Amniotic stem cell (primary cell): ENCODE results near the gene KCTD8.

ENCODE experiments used
- DNase-seq: peaks from one replicate; lab custom pipeline; 2025; lab: John Stamatoyannopoulos, UW

KCTD8 gene

DNA sequence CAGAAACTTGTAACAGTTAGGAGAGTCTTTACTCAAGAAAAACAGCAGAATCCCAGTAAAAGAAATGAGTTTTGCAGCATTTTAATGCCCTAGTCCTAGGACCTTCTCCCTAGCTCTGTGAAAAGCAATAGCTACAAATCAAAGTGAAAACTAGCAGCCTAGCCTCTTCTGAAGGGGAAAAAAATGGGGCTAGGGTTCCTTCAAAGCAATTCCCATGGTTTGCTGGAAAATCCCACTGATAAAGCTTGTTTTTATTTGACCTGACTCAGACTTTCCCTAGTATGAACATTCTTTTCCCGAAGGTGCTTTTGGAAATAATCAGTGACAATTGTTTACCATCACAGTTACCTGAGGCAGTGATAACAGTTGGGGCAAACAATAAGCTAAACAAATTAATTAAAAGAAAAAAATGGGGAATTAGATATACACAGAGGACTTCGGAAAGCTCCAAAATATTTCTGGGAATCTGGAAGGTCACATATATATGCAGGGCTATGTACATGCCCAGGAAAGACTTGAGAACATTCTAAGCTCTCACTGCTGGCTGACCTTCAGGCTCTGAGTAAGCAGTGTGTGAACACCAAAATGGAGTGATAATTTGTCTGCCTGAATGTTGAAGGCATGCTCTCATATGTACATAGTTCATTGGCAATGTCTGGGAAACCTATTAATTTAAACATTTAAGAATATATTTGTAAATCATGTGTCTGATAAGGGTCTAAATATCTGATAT lies 285.9 kb downstream of the KCTD8 start:
- DNase-seq = no peak

DNA sequence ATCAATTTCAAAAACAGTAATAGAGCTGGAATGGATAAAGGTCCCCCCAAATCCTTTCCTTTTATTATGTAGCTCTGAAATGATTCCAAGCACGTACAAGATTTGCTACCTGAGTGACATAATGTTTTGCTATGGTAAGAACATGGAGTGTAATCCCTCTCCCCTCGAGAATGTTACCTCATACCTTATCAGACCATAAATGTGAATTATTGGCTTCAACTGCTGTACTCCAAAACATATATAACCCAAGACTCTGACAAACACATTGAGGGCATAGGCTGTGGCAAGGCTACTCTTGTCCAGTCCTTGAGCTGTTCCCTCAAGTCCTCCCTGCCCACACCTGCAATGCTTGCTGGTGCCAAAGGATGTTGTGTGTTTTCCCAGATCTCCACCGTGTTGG lies 286.9 kb downstream of the KCTD8 start:
- no peak for DNase-seq

DNA sequence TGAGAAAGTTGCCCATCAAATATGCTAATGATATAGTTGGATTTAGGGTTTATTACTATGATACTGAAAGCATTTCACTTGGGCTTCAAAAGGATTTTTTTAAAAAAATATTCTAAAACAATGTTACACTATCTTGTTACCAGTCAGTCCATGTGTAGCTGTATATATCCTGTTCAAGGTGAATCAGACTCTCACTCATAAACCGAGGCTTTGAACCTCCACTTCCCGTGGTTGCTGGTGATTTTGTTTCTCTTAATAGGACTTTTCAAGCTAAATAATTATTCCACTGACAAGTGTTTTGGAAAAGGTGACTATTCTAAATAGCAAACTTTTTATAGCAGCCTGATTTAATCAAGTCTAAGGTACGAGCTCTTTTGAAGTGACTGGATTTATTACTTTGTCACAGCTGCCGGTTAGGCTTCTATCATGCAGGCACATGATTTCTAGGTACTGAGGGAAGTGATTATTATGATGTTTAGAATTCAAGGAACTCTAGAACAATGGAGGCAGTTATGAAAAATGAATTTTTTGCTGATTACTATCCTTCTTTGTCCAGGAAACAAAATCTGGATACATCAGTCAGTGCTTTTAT lies 287.7 kb downstream of the KCTD8 start:
- DNase-seq = no peak

DNA sequence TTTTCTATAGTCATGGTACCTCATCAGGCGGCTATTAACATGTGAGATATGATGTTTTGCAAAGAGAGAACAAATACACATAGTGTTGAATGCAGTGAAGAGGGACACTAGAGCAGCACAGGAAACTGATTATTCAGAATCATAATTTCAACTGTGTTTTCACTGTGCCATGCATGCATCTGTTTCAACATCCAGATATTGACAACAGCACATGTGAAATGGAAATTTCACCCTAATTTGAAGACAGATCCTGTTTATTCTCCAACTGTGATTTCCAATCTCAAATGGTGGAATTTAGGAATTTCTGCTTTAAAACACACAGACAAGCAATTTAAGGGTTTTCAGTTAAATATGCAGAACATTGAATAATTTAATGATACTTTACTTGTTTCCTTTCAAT lies 288.6 kb downstream of the KCTD8 start:
- DNase-seq = no peak

DNA sequence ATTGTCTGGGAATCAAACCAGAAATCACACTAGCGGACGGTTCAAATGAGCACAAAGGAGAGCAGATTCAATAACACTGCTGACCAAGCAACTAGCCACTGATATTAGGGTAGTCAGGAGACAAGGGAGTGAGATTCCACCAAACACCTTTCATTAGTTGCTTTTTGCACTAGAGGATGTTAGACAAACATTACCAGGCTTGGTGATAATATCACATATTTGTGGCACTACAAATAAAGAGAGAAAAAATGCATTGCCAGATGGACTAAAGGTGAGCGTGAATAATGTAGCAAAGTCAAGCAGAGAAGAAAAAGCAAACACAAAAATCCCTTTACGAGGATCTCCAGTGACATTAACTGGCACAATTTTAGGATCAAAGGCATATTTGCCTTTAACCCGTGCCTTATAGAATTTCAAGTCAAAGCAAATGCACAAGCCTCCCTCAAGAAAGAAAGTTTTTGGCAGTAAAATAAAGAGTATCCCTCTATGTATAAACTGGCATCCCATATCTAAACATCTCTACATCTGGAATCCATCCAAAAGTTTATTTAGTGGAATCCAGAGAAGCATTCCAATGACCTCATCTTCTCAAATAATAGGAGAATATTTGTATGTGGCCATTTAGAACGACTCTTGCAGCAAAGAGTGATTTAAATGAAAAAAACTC lies 290.9 kb downstream of the KCTD8 start:
- DNase-seq = no peak

DNA sequence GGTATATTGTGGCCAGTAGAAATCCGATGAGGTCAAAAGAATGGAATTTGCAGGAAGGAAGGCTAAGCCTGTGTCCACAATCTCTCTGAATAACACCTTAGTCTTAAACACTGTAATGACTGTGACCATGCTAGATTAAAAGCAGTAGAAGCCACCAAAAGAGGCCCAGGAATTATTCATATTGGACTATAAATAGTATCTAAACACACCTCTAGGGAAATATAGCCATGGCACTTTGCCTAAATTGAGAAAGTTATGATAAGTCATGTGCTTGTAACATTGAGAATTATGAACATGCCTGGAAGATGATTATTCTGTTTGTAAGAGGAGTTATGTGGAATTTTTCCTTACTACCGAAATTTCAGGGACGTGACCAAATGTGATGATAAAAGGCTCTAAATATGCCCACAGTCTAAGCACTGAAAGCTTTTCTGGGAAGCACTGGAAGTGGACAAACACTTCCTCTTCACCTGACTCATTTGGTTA lies 298.5 kb downstream of the KCTD8 start:
- no peak for DNase-seq

DNA sequence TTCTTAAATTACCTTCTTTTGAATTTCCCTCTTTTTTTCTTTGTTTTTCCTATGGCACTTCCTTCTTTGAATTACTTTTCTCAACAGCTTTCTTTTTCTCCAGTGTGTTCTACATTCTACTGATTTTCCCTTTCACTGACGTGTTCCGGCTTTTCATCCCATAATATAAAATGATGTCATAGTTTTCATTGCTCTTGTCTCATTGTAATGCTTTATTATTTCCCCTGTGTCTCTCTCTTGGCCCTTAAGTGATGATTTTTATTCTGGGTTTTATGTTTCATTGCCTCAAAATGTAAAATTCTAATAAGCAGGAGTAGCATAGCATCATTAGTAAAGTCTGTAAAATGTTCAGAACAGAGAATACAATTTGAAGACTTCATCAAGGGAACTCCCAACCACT lies 299.3 kb downstream of the KCTD8 start:
- DNase-seq = no peak

DNA sequence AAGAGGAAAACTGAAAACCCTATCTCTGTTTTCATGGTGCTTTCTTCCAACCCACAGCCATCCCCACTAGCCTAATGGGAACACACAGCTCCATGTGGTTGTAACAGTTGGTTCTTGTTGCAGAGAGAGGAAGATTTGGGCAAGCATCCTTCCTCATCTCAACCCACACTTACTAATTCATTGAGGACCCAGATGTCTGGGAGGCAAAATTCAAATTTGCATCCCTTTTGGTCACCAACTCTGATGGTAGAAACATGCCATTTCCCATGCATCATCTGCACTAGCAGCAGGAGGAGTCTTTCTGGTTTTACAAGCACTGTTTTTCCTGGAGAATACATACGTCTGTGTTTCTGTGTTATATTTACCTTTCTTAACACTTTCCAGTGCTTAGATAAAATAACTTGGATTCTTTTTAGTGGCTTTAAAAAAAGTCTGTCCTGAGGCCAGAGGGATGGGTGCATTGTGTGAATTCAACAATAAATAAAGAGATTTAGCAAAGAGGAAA lies 301.0 kb downstream of the KCTD8 start:
- no peak for DNase-seq

DNA sequence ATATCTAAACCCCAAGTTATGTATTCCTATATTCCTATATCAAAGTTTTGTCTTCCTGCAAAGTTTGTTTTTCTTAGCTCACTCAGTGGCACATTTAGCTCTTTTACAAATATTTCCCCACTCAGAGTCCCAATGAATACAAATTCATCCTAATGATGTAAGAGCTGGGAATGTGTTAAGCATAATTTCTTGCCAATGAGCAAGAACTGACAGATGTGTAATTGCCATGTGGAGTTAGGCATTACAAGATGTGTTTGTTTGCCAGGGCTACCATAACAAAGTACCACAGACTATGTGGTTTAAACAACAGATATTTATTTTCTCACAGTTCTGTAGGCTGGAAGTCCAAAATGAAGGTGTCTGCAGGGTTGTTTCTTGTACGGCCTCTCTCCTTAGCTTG lies 302.1 kb downstream of the KCTD8 start:
- no peak for DNase-seq

DNA sequence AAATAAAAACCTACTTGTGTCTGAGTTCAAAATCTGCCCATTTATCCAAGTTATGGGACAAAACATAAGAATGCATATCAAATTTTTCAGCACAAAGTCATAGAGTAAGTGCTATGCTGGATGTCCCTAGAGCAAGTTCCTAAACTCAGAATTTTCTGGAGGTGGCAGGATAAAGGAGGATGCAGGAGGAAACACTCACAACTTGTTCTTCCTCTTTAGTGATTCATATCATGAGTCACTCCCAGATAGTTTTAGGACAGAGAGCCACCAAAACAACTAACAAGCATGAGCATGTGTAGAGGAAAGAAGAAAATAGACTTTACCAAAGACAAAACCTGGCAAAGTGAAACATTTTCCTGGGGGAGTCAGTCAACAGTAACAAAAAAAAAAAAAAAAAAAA lies 302.7 kb downstream of the KCTD8 start:
- DNase-seq = no peak

DNA sequence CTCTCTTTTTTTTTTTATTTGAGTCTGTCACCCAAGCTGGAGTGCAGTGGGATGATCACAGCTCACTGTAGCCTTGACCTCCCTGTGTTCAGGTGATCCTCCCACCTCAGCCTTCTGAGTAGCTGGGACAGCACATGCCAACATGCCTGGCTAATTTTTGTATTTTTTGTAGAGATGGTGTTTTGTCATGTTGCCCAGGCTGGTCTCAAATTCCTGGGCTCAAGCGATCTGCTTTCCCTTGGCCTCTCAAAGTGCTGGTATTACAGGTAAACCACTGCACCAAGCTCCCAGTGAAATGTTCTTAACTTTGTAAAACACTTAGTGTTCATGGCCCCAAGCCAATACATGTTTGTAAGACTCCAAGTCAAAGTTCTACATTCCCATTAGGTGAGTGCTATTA lies 316.1 kb downstream of the KCTD8 start:
- DNase-seq = no peak
